ENCODE results near the gene MACROD1.

Gene MACROD1

DNA sequence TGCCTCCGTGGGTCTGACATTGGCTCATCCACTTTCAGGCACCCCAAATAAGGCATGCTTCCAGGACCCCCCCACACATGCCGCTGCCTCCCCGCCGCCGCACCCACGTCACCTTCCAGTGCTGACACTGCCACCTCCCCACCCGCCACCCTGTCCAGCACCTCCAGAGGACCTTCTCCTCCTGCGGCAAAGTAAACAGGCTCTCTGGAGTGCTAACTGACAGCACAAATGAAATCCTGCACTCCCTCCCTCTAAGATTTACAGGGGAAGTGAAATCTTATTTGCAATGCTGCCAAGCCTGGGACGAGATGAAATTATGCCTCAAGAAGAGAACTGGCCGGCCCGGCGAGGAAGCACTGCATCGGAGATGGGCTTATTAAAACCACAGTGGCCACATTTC is 35.3 kb downstream of the MACROD1 start:
- DNase-seq (ENCODE audit: low read depth), result no peak

DNA sequence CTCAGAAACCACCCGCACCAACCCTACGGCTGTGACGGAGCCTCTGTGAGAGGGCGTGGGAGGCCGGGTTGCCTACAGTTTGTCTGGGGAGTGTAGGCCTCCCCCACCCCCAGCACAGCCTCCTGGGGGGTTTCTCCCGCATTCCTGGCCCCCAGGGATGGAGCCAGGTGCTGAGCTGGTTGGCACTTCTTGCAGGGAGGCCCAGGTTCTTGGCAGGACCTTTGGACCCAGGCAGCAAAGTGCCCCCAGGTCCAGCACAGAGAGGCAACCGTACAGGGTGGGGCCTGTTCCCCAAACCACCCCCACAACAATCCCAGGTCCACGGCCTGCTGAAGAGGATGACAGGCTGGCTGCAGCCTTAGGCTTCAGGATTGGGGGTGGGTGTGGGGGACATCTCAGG is 36.5 kb downstream of the MACROD1 start:
- no peak for DNase-seq (ENCODE audit: low read depth)

GRCh38 chr11:64128255-64129006 is 37.5 kb downstream of the MACROD1 start:
- DNase-seq (ENCODE audit: low read depth), result no peak

DNA sequence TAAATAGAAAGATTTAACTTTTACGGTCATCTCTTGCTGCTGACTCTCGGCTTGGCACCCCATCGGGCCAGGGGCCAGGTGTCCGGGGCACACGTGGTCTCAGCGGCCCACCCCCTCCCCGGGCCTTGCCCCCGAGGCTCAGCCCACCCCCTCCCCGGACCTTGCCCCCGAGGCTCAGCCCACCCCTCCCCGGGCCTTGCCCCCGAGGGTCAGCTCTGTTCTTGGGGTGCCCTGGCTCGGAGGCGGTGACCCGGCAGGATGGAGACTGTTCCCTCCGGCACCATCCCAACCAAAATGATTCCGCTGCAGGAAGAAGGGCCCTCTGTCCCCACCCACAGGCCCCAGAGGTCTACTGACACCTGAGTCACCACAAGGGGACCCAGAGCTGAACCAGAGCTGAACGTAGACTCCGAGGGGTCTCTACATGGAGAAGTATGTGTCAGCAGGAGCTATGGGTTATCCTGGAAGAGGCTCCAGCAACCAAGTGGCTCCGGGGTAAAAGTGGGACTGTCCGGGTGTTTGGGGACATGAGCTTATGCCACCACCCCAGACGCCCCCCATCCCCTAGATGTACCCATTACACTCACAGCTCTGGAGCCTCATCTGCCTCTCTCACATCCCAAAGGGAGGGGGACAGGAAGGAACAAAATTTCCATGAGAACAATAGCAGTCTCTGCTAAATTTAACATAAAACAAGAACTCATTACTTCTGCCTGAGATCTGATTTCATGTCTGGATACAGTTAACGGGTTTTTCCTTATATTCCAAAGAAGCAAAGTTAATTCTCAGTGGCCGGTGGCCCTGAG is 38.4 kb downstream of the MACROD1 start:
- no peak for DNase-seq (ENCODE audit: low read depth)

- DNase-seq (ENCODE audit: low read depth), result no peak
Measured at GRCh38 chr11:64126796-64127195, 39.1 kb downstream of the MACROD1 start.

DNA sequence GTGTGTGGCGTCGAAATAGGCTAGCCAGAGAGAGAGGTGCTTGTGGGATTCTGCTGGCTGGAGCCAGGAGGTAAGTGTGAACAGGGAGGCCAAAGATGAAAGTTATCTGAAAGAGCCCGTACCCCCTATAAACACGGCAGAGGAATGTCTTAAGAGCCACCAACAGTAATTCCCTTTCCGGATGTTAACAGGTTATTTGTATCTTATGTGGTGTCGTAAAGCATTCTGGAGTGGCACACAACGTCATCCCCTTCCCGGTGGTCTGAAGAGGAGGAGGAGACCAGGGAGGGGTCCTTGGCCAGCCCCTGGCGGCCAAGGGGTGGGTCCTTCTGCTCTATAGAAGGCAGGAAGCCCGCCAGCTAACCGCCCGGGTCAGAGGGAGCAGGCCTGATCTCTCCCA is 39.5 kb downstream of the MACROD1 start:
- no peak for DNase-seq (ENCODE audit: low read depth)

DNA sequence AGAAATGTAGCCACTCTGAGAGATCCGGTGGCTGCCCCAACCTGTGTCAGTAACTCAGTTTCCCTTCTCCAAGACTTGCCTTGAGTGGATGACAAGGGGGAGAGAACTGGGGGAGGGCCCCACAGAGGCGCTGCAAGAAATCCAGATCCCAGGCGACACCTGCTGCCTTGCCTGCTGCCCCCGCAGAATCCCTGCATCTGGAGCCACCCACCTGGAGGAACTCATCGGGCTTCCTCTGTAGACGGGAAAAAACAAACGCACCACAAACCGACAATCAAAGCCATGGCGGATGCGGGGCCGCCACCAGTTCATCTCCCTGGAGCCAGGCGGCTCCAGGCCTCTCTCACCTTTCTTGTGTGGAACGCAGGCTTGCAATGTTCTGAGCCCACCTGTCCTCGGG is 40.2 kb downstream of the MACROD1 start:
- DNase-seq (ENCODE audit: low read depth), result no peak

DNA sequence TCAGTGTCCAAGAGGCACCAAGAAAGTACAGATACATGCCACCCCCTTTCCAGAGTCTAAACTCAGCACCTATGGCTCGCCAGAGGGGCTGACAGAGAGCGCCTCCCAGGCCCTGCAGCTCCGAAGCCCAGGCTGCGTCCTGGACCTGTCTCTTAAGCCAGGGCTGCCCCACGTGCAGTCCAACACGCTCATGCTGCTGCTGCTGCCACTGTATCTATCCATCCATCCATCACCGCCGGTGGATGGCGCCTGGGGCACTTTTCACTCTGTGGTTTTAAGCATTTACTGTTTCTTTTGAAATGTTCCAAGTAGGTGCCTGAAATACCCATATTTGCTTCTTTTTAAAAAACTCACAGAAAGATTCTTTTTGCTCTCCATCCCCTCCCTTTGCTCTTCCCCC is 41.8 kb downstream of the MACROD1 start:
- DNase-seq (ENCODE audit: low read depth), result peak; percentile 34

DNA sequence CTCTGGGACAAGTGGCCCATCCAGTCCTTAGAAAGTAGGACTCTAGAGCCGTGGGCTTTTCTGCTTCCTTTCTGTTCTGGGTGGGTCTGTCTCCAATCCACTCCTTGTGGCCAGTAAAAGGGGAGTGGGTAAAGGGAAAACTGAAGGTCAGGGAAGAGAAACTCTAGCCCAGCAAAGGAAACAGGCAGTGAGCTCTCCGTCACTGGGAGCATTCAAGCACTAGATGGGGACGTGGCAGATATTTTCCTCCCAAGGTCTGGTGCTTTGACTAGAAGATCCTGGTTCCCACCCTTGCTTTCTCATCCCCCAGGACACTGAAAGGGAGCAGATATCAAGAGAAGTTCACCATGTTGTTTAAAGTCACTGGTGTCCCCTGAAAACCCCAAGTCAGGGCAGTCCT is 42.2 kb downstream of the MACROD1 start:
- DNase-seq (ENCODE audit: low read depth), result no peak

DNA sequence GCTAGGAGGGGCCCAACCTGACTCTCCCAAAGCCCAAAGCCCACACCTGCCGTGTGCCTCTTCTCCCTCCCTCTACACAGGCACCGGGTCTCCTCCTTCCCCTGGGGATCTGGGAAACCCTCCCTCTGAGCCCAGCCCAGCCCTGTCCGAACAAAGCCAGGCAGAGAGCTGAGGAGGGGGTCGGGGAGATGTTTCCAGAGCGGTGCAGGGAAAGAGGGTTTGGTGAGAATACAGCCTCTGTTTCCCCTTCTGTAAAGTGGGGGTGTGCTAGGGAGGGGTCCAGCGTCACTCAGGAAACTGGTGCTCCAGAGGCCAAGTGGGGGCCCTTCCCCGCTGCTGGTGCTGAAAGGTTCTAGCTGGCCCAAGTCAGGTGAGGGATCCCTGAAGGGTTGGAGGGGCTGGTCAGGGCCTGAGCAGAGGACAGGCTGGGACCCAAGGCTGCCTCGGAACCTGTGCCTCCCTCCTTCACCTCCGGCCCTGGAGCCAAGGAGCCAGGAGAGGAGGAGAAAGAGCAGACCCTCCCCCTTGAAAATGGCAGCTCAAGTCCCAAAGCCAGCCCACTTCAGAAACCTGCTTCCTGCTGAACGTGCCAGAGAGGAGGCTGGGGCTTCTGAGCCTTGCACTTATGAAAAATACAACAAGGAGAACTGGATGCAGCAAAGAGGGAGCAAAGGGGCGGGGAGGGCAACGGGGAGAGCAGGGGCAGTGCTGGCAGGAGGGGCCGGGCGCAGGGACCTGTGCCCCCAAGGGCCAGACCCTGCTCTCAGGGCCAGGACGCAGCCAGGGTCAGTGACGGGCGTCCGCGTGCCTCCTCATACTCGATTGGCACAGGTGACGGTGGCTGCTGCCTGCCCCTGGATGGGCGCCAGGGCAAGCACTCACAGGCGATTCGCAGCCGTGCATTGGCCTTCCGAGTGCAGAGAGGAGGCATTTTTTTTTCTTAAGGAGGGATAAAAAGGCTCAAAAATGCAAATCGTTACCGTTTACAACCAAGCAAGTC is 43.2 kb downstream of the MACROD1 start:
- DNase-seq (ENCODE audit: low read depth), result no peak

DNA sequence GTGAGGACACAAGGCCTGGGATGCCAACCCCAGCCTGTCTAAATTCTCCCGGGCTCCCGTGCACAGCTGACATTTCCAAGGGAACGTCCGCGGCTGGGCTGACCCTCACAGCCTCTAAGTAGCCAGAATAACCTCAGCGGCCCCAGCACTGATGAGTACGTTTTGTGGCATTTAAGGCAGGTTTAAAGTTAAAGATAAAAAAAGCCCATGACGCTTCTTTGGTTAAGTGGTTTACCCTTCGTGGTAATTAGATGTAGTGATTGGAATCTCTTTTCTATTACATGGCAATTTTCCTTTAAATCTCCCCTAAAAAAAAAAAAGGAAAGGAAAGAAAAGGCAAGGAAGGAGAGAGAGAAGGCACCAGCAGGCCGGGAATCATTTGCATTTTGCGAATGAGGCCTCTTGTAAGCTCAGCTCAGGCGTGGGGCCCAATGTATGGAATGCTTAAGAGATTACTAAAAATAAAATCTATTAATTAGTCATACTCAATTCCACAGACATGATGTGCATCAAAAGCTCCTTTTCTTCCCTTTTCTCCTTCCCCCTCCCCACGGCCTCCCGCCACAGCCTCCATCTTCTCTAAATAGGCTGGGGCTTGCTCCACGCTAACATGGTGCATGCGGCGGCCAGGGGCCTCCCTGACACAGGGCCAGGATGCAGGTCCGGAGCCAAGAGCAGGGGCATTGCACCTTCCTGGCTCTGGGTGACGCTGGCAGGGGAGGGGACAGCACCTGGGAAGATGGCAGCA is 44.1 kb downstream of the MACROD1 start:
- peak; percentile 94 for DNase-seq (ENCODE audit: low read depth)

DNA sequence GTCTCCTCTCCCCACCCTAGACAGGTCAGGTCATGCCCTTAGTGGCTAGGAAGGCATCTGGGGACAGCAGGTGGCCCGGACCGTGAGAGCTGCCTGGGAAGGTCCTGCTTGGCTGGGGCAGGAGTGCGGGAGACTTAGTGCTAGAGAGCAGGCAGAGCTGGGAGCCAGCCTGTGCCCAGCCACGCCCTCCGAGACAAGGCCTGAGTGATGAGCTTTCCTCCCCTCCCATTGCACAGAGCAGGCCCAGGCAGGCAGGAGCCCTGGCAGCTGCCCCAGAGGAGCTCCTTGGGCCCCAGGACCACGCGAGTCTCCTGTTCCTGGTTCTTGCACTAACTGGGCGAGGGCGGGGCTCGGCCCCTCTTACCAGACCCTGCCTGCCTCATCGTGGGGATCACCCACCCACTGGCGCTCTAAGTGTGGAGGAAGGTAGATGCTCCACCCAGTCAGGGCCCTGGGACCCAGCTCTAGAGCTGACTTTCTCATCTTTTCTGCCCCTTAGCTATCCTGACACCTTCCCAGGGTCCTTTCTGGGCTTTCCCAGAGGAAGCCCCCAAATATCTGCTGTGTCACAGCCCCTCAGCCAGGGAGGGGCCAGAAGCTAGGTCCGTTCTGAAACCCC is 44.9 kb downstream of the MACROD1 start:
- peak; percentile 62 for DNase-seq (ENCODE audit: low read depth)

- DNase-seq (ENCODE audit: low read depth), result no peak
Measured at GRCh38 chr11:64119700-64120099, 46.2 kb downstream of the MACROD1 start.

GRCh38 chr11:64118876-64119665 is 46.8 kb downstream of the MACROD1 start:
- DNase-seq (ENCODE audit: low read depth), result no peak

- DNase-seq (ENCODE audit: low read depth), result no peak
Measured at GRCh38 chr11:64117763-64118459, 48.0 kb downstream of the MACROD1 start.

GRCh38 chr11:64115531-64116522 is 50.1 kb downstream of the MACROD1 start:
- no peak for DNase-seq (ENCODE audit: low read depth)

- DNase-seq (ENCODE audit: low read depth), result no peak
Measured at GRCh38 chr11:64114231-64114630, 51.7 kb downstream of the MACROD1 start.

- no peak for DNase-seq (ENCODE audit: low read depth)
Measured at GRCh38 chr11:64113462-64113780, 52.5 kb downstream of the MACROD1 start.
